GM19328 (cell line): ENCODE measurements around the gene SUSD6.
"Not testable (repeated sequence)": the region's sequence is repeated elsewhere in the genome, so short reads cannot be mapped to it uniquely, and the experiment has no call there.

Experiments
- ATAC-seq: cut with Tn5 transposase; IDR thresholded peaks from one replicate; pipeline ENCODE4 v1.9.1; 2021; ENCODE audit warnings: mild to moderate bottlenecking, moderate library complexity; ENCODE audit not compliant: unreplicated experiment

SUSD6 gene

GRCh38 chr14:69647642-69648041, 36.2 kb downstream of the SUSD6 start:
- not testable (repeated sequence) for ATAC-seq

GRCh38 chr14:69648480-69649451, 37.4 kb downstream of the SUSD6 start:
- no peak for ATAC-seq

- ATAC-seq: no peak
Observed at GRCh38 chr14:69650948-69651369, 39.6 kb downstream of the SUSD6 start.

- ATAC-seq: no peak
Observed at GRCh38 chr14:69651664-69652063, 40.3 kb downstream of the SUSD6 start.

- no peak for ATAC-seq
Observed at GRCh38 chr14:69652942-69653684, 41.7 kb downstream of the SUSD6 start.

- ATAC-seq: no peak
Observed at GRCh38 chr14:69654116-69654515, 42.7 kb downstream of the SUSD6 start.

- ATAC-seq: no peak
Observed at GRCh38 chr14:69657950-69658355, 46.6 kb downstream of the SUSD6 start.

GRCh38 chr14:69658664-69659261, 47.4 kb downstream of the SUSD6 start:
- ATAC-seq: no peak

- ATAC-seq: no peak
Observed at GRCh38 chr14:69660344-69661193, 49.2 kb downstream of the SUSD6 start.

- ATAC-seq: no peak
Observed at GRCh38 chr14:69661194-69661537, 49.8 kb downstream of the SUSD6 start.

- ATAC-seq: no peak
Observed at GRCh38 chr14:69662636-69663299, 51.4 kb downstream of the SUSD6 start.

GRCh38 chr14:69663300-69663643, 51.9 kb downstream of the SUSD6 start:
- ATAC-seq: no peak

GRCh38 chr14:69664265-69664664, 52.9 kb downstream of the SUSD6 start:
- no peak for ATAC-seq

GRCh38 chr14:69664865-69665526, 53.6 kb downstream of the SUSD6 start:
- no peak for ATAC-seq

- ATAC-seq: no peak
Observed at GRCh38 chr14:69665631-69666030, 54.2 kb downstream of the SUSD6 start.

GRCh38 chr14:69666112-69666511, 54.7 kb downstream of the SUSD6 start:
- ATAC-seq: no peak

- no peak for ATAC-seq
Observed at GRCh38 chr14:69666690-69667211, 55.4 kb downstream of the SUSD6 start.

GRCh38 chr14:69667938-69668335, 56.5 kb downstream of the SUSD6 start:
- ATAC-seq: peak; percentile 25

GRCh38 chr14:69669375-69669774, 58.0 kb downstream of the SUSD6 start:
- no peak for ATAC-seq
